ENCODE data around the gene JARID2.
"Not testable (repeated sequence)": the region's sequence is repeated elsewhere in the genome, so short reads cannot be mapped to it uniquely, and the experiment has no call there.

The JARID2 gene

GRCh38 chr6:15414235-15414612 lies 168.4 kb downstream of the JARID2 start:
- H3K27ac ChIP-seq = no peak overlapping the region
- POLR2A ChIA-PET (ENCODE audit: low non-redundant PET) = no interaction called here
- TF ChIP-seq CTCF (conservative IDR thresholded peaks at IDR 0.05; ENCODE audit: low read depth) = no peak
- DNase-seq (ENCODE audit: low spot score) = no peak
- CTCF ChIA-PET = no interaction called here

- CTCF ChIA-PET; POLR2A ChIA-PET (ENCODE audit: low non-redundant PET); H3K27ac ChIP-seq; DNase-seq (ENCODE audit: low spot score): not testable (repeated sequence)
Observed at GRCh38 chr6:15415622-15416021, 169.8 kb downstream of the JARID2 start.

GRCh38 chr6:15416932-15417509 lies 171.2 kb downstream of the JARID2 start:
- CTCF ChIA-PET = no interaction called here
- H3K27ac ChIP-seq = no peak overlapping the region

GRCh38 chr6:15417811-15418210 lies 171.9 kb downstream of the JARID2 start:
- peak; percentile 89 for DNase-seq (ENCODE audit: low spot score)
- ChIA-PET CTCF (no interaction called here), POLR2A (ENCODE audit: low non-redundant PET) (interaction anchor here (0.7 kb wide), 1 partner anchor 1843 kb away, joined by 3 read pairs; no protein-coding TSS in a partner anchor)
- TF ChIP-seq CTCF (conservative IDR thresholded peaks at IDR 0.05; ENCODE audit: low read depth) = no peak
- no peak overlapping the region for H3K27ac ChIP-seq

More at GRCh38 chr6:15416932-15417509, 171.2 kb downstream of the JARID2 start:
- DNase-seq (ENCODE audit: low spot score) = no peak
- no peak for TF ChIP-seq CTCF (conservative IDR thresholded peaks at IDR 0.05; ENCODE audit: low read depth)
- POLR2A ChIA-PET (ENCODE audit: low non-redundant PET) = no interaction called here

GRCh38 chr6:15419493-15419892 lies 173.6 kb downstream of the JARID2 start:
- no peak overlapping the region for H3K27ac ChIP-seq
- no peak for DNase-seq (ENCODE audit: low spot score)
- ChIA-PET CTCF (no interaction called here), POLR2A (ENCODE audit: low non-redundant PET) (no interaction called here)
- TF ChIP-seq CTCF (conservative IDR thresholded peaks at IDR 0.05; ENCODE audit: low read depth) = no peak

- no peak for DNase-seq (ENCODE audit: low spot score)
- H3K27ac ChIP-seq = no peak overlapping the region
- ChIA-PET POLR2A (ENCODE audit: low non-redundant PET) (no interaction called here), CTCF (interaction anchor here (0.6 to 0.7 kb wide), 2 partner anchors 132 to 727 kb away, joined by 3 read pairs; no protein-coding TSS in a partner anchor)
- no peak for TF ChIP-seq CTCF (conservative IDR thresholded peaks at IDR 0.05; ENCODE audit: low read depth)
Observed at GRCh38 chr6:15420959-15421438, 175.1 kb downstream of the JARID2 start.

- H3K27ac ChIP-seq = no peak overlapping the region
- POLR2A ChIA-PET (ENCODE audit: low non-redundant PET) = no interaction called here
- no peak for TF ChIP-seq CTCF (conservative IDR thresholded peaks at IDR 0.05; ENCODE audit: low read depth)
- no peak for DNase-seq (ENCODE audit: low spot score)
- CTCF ChIA-PET = interaction anchor here (0.6 to 0.8 kb wide), 2 partner anchors 16 to 19 kb away, joined by 3 to 4 read pairs; no protein-coding TSS in a partner anchor
Observed at GRCh38 chr6:15421945-15422733, 176.3 kb downstream of the JARID2 start.

Measured in RWPE1 (cell line).